Measurements from ENCODE around the gene MYO18B.

The MYO18B gene

DNA sequence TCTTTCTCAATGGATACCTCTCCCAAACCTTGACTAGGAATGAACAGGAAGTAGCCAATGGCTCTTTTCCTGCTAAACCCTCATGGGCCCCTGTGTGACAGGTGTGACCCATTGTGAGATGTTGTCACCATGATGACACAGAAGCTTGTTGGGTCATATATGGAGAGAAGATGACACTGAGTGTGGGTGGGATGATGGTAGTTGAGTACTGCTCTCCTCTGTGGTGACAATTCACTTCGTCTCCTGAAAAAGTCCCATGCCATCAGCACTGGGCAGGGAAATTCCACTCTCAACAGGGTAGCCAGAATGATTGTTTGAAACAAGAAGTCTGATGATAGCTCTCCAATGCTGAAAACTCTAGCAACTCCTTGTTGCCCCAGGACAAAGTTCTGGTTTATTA lies 333.3 kb downstream of the MYO18B start:
- H3K4me3 ChIP-seq (ENCODE audit: low read depth, low read length): no peak overlapping the region

DNA sequence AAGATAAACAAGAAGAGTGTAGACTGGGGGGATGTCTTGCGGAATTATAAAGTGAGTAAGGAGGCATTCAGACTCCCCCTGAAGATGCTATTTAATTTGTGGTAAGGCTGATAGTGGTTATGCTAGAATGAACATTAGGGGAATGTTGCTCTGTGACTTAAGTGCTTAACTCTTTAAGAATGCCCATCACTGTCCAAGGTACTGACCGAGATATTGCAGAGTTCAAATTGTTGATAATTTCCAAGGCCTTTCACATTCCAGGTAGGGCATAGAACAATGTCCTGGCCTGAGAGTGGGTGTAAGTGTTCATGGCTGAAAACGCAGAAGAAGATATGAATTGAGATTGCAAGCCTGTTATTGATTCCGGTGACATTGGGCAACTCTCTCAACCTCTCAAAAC lies 337.0 kb downstream of the MYO18B start:
- H3K4me3 ChIP-seq (ENCODE audit: low read depth, low read length): no peak overlapping the region
